GM19324 (cell line): Measurements from ENCODE around the gene AIRE.

Experiments used
- ATAC-seq: cut with Tn5 transposase; IDR thresholded peaks from one replicate; pipeline ENCODE4 v1.9.1; 2021; ENCODE audit warnings: mild to moderate bottlenecking, moderate library complexity; ENCODE audit not compliant: unreplicated experiment, low FRiP score

AIRE gene

GRCh38 chr21:44303490-44303981 is 17.9 kb downstream of the AIRE start:
- ATAC-seq: no peak

- no peak for ATAC-seq
Observed at GRCh38 chr21:44304011-44304616, 18.4 kb downstream of the AIRE start.

- no peak for ATAC-seq
Observed at GRCh38 chr21:44304877-44305293, 19.2 kb downstream of the AIRE start.

- ATAC-seq: no peak
Observed at GRCh38 chr21:44305691-44306090, 20.0 kb downstream of the AIRE start.

GRCh38 chr21:44306936-44307704 is 21.4 kb downstream of the AIRE start:
- ATAC-seq: no peak

GRCh38 chr21:44310628-44311507 is 25.2 kb downstream of the AIRE start:
- no peak for ATAC-seq

- no peak for ATAC-seq
Observed at GRCh38 chr21:44312089-44312488, 26.4 kb downstream of the AIRE start.

- ATAC-seq: no peak
Observed at GRCh38 chr21:44312716-44313115, 27.0 kb downstream of the AIRE start.

GRCh38 chr21:44313451-44313850 is 27.8 kb downstream of the AIRE start:
- ATAC-seq: no peak

GRCh38 chr21:44314128-44314527 is 28.5 kb downstream of the AIRE start:
- ATAC-seq: no peak

GRCh38 chr21:44314561-44314960 is 28.9 kb downstream of the AIRE start:
- ATAC-seq: no peak

- ATAC-seq: no peak
Observed at GRCh38 chr21:44315691-44316203, 30.1 kb downstream of the AIRE start.

- no peak for ATAC-seq
Observed at GRCh38 chr21:44316277-44316900, 30.7 kb downstream of the AIRE start.

- no peak for ATAC-seq
Observed at GRCh38 chr21:44317241-44317782, 31.6 kb downstream of the AIRE start.

- no peak for ATAC-seq
Observed at GRCh38 chr21:44317871-44318270, 32.2 kb downstream of the AIRE start.

GRCh38 chr21:44318489-44319285 is 33.0 kb downstream of the AIRE start:
- no peak for ATAC-seq

- no peak for ATAC-seq
Observed at GRCh38 chr21:44319407-44320065, 33.9 kb downstream of the AIRE start.

GRCh38 chr21:44320847-44321246 is 35.2 kb downstream of the AIRE start:
- no peak for ATAC-seq
